Astrocyte (in vitro differentiated cells and primary cell): ENCODE data around the gene LHX2. TPM values are rescaled to one million over a fixed set of nuclear protein-coding genes. Genes with fewer than 3 reads are reported as not detected.

Source experiments
- DNase-seq: peaks from one replicate; pipeline ENCODE4 v3.0.0-alpha.2; 2010; ENCODE audit warnings: low read depth
- FAIRE-seq: peaks from 2 replicates; lab custom pipeline; 2011; peaks lifted over from hg19 to GRCh38; lab: Jason Lieb, UNC
- H2AFZ ChIP-seq: 2 replicates; pipeline ENCODE4 v1.6.0; 2012; ENCODE audit warnings: low read depth, low read length, inconsistent platforms
- H3K27ac ChIP-seq: 2 replicates; pipeline ENCODE4 v1.5.1; 2011; ENCODE audit warnings: low read depth, low read length, inconsistent platforms
- H3K27me3 ChIP-seq: 2 replicates; pipeline ENCODE4 v1.6.0; 2011; ENCODE audit warnings: low read length, inconsistent platforms; ENCODE audit not compliant: insufficient read depth
- H3K36me3 ChIP-seq: 2 replicates; pipeline ENCODE4 v1.5.1; 2011; ENCODE audit warnings: low read length, inconsistent platforms; ENCODE audit not compliant: insufficient read depth
- H3K4me1 ChIP-seq: 2 replicates; pipeline ENCODE4 v1.5.1; 2011; ENCODE audit warnings: low read length, inconsistent platforms; ENCODE audit not compliant: insufficient read depth
- H3K4me2 ChIP-seq: 2 replicates; pipeline ENCODE4 v1.6.0; 2012; ENCODE audit warnings: low read length, inconsistent platforms
- H3K4me3 ChIP-seq: 2 replicates; pipeline ENCODE4 v1.5.1; 2011; ENCODE audit warnings: low read depth, mild to moderate bottlenecking, low read length, inconsistent platforms; ENCODE audit not compliant: insufficient read depth
- H3K79me2 ChIP-seq: 2 replicates; pipeline ENCODE4 v1.6.0; 2012; ENCODE audit warnings: mild to moderate bottlenecking, low read length, inconsistent platforms; ENCODE audit not compliant: insufficient read depth
- H3K9ac ChIP-seq: 2 replicates; pipeline ENCODE4 v1.6.0; 2012; ENCODE audit warnings: mild to moderate bottlenecking, low read length, inconsistent platforms
- H3K9me3 ChIP-seq: 2 replicates; pipeline ENCODE4 v1.5.1; 2012; ENCODE audit warnings: low read depth, mild to moderate bottlenecking, low read length, inconsistent platforms; ENCODE audit not compliant: insufficient read depth
- H4K20me1 ChIP-seq: 2 replicates; pipeline ENCODE4 v1.6.0; 2012; ENCODE audit warnings: low read length, inconsistent platforms; ENCODE audit not compliant: insufficient read depth
- H3K27ac Mint-ChIP-seq: one replicate; pipeline ENCODE4 v1.8.0; 2021; ENCODE audit warnings: mild to moderate bottlenecking, mixed read lengths; ENCODE audit not compliant: unreplicated experiment
- H3K27me3 Mint-ChIP-seq: one replicate; pipeline ENCODE4 v1.8.0; 2021; ENCODE audit warnings: low read depth, mixed read lengths; ENCODE audit not compliant: unreplicated experiment
- H3K36me3 Mint-ChIP-seq: one replicate; pipeline ENCODE4 v1.8.0; 2021; ENCODE audit warnings: low read depth, mixed read lengths; ENCODE audit not compliant: unreplicated experiment
- H3K4me1 Mint-ChIP-seq: one replicate; pipeline ENCODE4 v1.8.0; 2021; ENCODE audit warnings: low read depth, mixed read lengths; ENCODE audit not compliant: unreplicated experiment
- H3K4me3 Mint-ChIP-seq: one replicate; pipeline ENCODE4 v1.8.0; 2021; ENCODE audit warnings: mild to moderate bottlenecking, moderate library complexity, mixed read lengths; ENCODE audit not compliant: unreplicated experiment
- H3K9me3 Mint-ChIP-seq: one replicate; pipeline ENCODE4 v1.8.0; 2021; ENCODE audit warnings: mild to moderate bottlenecking, mixed read lengths; ENCODE audit not compliant: unreplicated experiment
- CTCF ChIP-seq: IDR thresholded peaks from 2 replicates; pipeline ENCODE4 v1.5.1; 2011; ENCODE audit warnings: low read depth, mild to moderate bottlenecking, inconsistent platforms, low read length, moderate library complexity; ENCODE audit not compliant: insufficient read depth
- EZH2 ChIP-seq: IDR thresholded peaks from 2 replicates; pipeline ENCODE4 v1.6.1; 2012; ENCODE audit warnings: mild to moderate bottlenecking, low read length, inconsistent platforms; ENCODE audit not compliant: insufficient read depth
- total RNA-seq: library from RNA; stranded (reverse); gene quantifications from 2 replicates; pipeline ENCODE4 v1.2.1, GENCODE V29; 2021

LHX2 gene
- total RNA-seq, 1 donor from 2014 or later: 0.14 TPM

- H3K9me3 ChIP-seq: no peaks in the 10 kb centered on the region
- H3K9me3 Mint-ChIP-seq: peaks cover 24% of the 10 kb centered on the region
- H3K27me3 ChIP-seq: peaks cover 76% of the 10 kb centered on the region
- peaks cover 38% of the 10 kb centered on the region for H3K79me2 ChIP-seq
- no peak overlapping the region for H3K4me3 Mint-ChIP-seq
- peaks cover 1% of the 10 kb centered on the region for H3K36me3 Mint-ChIP-seq
- H3K36me3 ChIP-seq: no peaks in the 10 kb centered on the region
- H3K4me1 Mint-ChIP-seq: peaks cover 4% of the 10 kb centered on the region
- no peak overlapping the region for H3K27ac ChIP-seq
- FAIRE-seq: no peak
- H3K27me3 Mint-ChIP-seq: peaks cover 61% of the 10 kb centered on the region
- TF ChIP-seq CTCF (no peak), EZH2 (peak; percentile 97)
- H3K4me2 ChIP-seq: peak overlapping the region; percentile 81
- no peak for DNase-seq
- peak overlapping the region; percentile 75 for H3K9ac ChIP-seq
- peaks cover 39% of the 10 kb centered on the region for H4K20me1 ChIP-seq
- H3K4me3 ChIP-seq: peak overlapping the region; percentile 50
- H3K27ac Mint-ChIP-seq: peak overlapping the region; percentile 53
- H3K4me1 ChIP-seq: peaks cover 5% of the 10 kb centered on the region
- H2AFZ ChIP-seq: peak overlapping the region; percentile 10
Measured at GRCh38 chr9:124012368-124013301, 1.1 kb downstream of the LHX2 start.

GRCh38 chr9:124013309-124014210 is 2.0 kb downstream of the LHX2 start:
- peak overlapping the region; percentile 81 for H3K4me2 ChIP-seq
- H3K27ac Mint-ChIP-seq: peak overlapping the region; percentile 53
- H3K27me3 ChIP-seq: peaks cover 74% of the 10 kb centered on the region
- DNase-seq: no peak
- peaks cover 1% of the 10 kb centered on the region for H3K36me3 Mint-ChIP-seq
- TF ChIP-seq CTCF: no peak
- peak; percentile 55 for TF ChIP-seq EZH2
- peaks cover 57% of the 10 kb centered on the region for H3K27me3 Mint-ChIP-seq
- no peak overlapping the region for H2AFZ ChIP-seq
- peak overlapping the region; percentile 2 for H3K27ac ChIP-seq
- H3K9ac ChIP-seq: peak overlapping the region; percentile 75
- peaks cover 39% of the 10 kb centered on the region for H3K79me2 ChIP-seq
- no peak for FAIRE-seq
- no peaks in the 10 kb centered on the region for H3K9me3 ChIP-seq
- peak overlapping the region; percentile 50 for H3K4me3 ChIP-seq
- peaks cover 36% of the 10 kb centered on the region for H4K20me1 ChIP-seq
- H3K4me3 Mint-ChIP-seq: no peak overlapping the region
- H3K4me1 ChIP-seq: no peaks in the 10 kb centered on the region
- peaks cover 20% of the 10 kb centered on the region for H3K9me3 Mint-ChIP-seq
- no peaks in the 10 kb centered on the region for H3K36me3 ChIP-seq
- H3K4me1 Mint-ChIP-seq: no peaks in the 10 kb centered on the region
